C4-2B (cell line): Measurements from ENCODE around the gene CDK17.

ENCODE experiments used
- H3K27ac ChIP-seq: fragments of 450-650 bp; 2 replicates; pipeline ENCODE4 v1.5.1; 2017
- CTCF ChIP-seq: fragments of 450-650 bp; conservative IDR thresholded peaks from 2 replicates; pipeline ENCODE4 v1.5.1; 2017; ENCODE audit warnings: mild to moderate bottlenecking
- ZFX ChIP-seq: fragments of 450-650 bp; IDR thresholded peaks from 2 replicates; pipeline ENCODE4 v1.6.1; 2017

CDK17 gene

GRCh38 chr12:96399919-96400630 is at the start of gene CDK17:
CDK17 (minus strand) TSS chr12:96400439; CDS start chr12:96334836, 65,603 bp downstream.
- peak; percentile 94 for TF ChIP-seq ZFX
- peak; percentile 83 for TF ChIP-seq CTCF

GRCh38 chr12:96448300-96448699 is 48.1 kb upstream of the CDK17 start:
- H3K27ac ChIP-seq, result peak overlapping the region; percentile 49; the same call in 1 of the 2 replicates
- TF ChIP-seq CTCF, result no peak
- no peak for TF ChIP-seq ZFX

More at GRCh38 chr12:96399919-96400630, at the start of gene CDK17:
- H3K27ac ChIP-seq, result peak within 1 kb of the TSS; percentile 89

- H3K27ac ChIP-seq, result no peak overlapping the region
These were observed 47.0 kb upstream of the CDK17 start for GRCh38 chr12:96447256-96447655.

GRCh38 chr12:96445691-96446583 is 45.7 kb upstream of the CDK17 start:
- H3K27ac ChIP-seq, result no peak overlapping the region
- TF ChIP-seq CTCF (no peak), ZFX (no peak)

More at GRCh38 chr12:96447256-96447655, 47.0 kb upstream of the CDK17 start:
- TF ChIP-seq ZFX (no peak), CTCF (no peak)

- TF ChIP-seq ZFX (no peak), CTCF (no peak)
- H3K27ac ChIP-seq, result no peak overlapping the region
These were observed 44.2 kb upstream of the CDK17 start for GRCh38 chr12:96444399-96444798.

GRCh38 chr12:96442906-96443305 is 42.7 kb upstream of the CDK17 start:
- TF ChIP-seq ZFX (no peak), CTCF (no peak)

GRCh38 chr12:96441816-96442215 is 41.6 kb upstream of the CDK17 start:
- no peak overlapping the region for H3K27ac ChIP-seq
- TF ChIP-seq ZFX (no peak), CTCF (no peak)

More at GRCh38 chr12:96442906-96443305, 42.7 kb upstream of the CDK17 start:
- H3K27ac ChIP-seq, result no peak overlapping the region
